K562 (cell line): Measurements from ENCODE around the gene MTHFS. TPM values are rescaled to one million over a fixed set of nuclear protein-coding genes. Genes with fewer than 3 reads are reported as not detected.

Source experiments
- AFF1 ChIP-seq, 2 experiments: fragments of 450-650 bp; IDR thresholded peaks; 2 replicates each; pipeline ENCODE4 v1.6.1; 2018; ENCODE audit warnings: mild to moderate bottlenecking in 2 of 2, low read depth in 1 of 2; ENCODE audit not compliant: partially characterized antibody in 2 of 2
- GTF2E2 ChIP-seq: fragments of 200-800 bp; sonication (Bioruptor generic); IDR thresholded peaks from 2 replicates; pipeline ENCODE4 v1.6.1; 2016; ENCODE audit warnings: missing genetic modification characterization, missing compliant biosample characterization
- HEY1 ChIP-seq: fragments of 250-450 bp; sonication (Bioruptor Pico); IDR thresholded peaks from 2 replicates; pipeline ENCODE4 v1.5.0; 2020; ENCODE audit warnings: mild to moderate bottlenecking, moderate library complexity, borderline replicate concordance
- ID3 ChIP-seq, 2 experiments: fragments of 250-450 bp in 1 of 2; fragments of 450-650 bp in 1 of 2; sonication (Bioruptor Pico) in 1 of 2; IDR thresholded peaks; 2 replicates each; pipeline versions ENCODE4 v1.6.1 to v1.8.0; 2016 to 2021; ENCODE audit warnings: mild to moderate bottlenecking in 2 of 2, moderate library complexity in 2 of 2, missing compliant biosample characterization in 1 of 2, missing genetic modification characterization in 1 of 2
- NONO ChIP-seq, 2 experiments: fragments of 200-400 bp in 1 of 2; fragments of 450-650 bp in 1 of 2; formaldehyde crosslinking in 1 of 2; IDR thresholded peaks; 2 replicates each; pipeline ENCODE4 v1.6.1; 2017; ENCODE audit warnings: low read depth in 2 of 2, mild to moderate bottlenecking in 2 of 2, moderate library complexity in 2 of 2, low read length in 1 of 2
- PATZ1 ChIP-seq: fragments of 250-450 bp; sonication (Bioruptor Pico); IDR thresholded peaks from 2 replicates; pipeline ENCODE4 v1.5.0; 2020; ENCODE audit warnings: mild to moderate bottlenecking, borderline replicate concordance
- POLR3G ChIP-seq: IDR thresholded peaks from 2 replicates; pipeline ENCODE4 v1.6.1; 2011; ENCODE audit not compliant: insufficient read length, insufficient replicate concordance; ENCODE audit errors: extremely low read depth
- RFX7 ChIP-seq: fragments of 250-450 bp; sonication (Bioruptor Pico); IDR thresholded peaks from 2 replicates; pipeline ENCODE4 v1.5.1; 2021; ENCODE audit warnings: mild to moderate bottlenecking
- SFPQ ChIP-seq: fragments of 200-400 bp; formaldehyde crosslinking; IDR thresholded peaks from 2 replicates; pipeline ENCODE4 v1.6.1; 2017; ENCODE audit warnings: mild to moderate bottlenecking, low read depth, low read length, moderate library complexity
- SMARCA5 ChIP-seq: fragments of 450-650 bp; IDR thresholded peaks from 2 replicates; pipeline ENCODE4 v1.6.1; 2016
- ZHX1 ChIP-seq: fragments of 150-350 bp; conservative IDR thresholded peaks from 2 replicates; pipeline ENCODE4 v1.6.1; 2014; ENCODE audit warnings: low read length
- ZNF217 ChIP-seq: sonication (generic); formaldehyde crosslinking; IDR thresholded peaks from 2 replicates; pipeline ENCODE4 v1.8.0; 2022; ENCODE audit warnings: mild to moderate bottlenecking, missing genetic modification reagents
- ZNF551 ChIP-seq: fragments of 250-450 bp; sonication (Bioruptor Pico); IDR thresholded peaks from 2 replicates; pipeline ENCODE4 v1.5.0; 2021; ENCODE audit warnings: mild to moderate bottlenecking, moderate library complexity
- ZNF766 ChIP-seq: fragments of 200-800 bp; sonication (Bioruptor generic); conservative IDR thresholded peaks from 2 replicates; pipeline ENCODE4 v1.6.1; 2016; ENCODE audit warnings: missing genetic modification characterization, missing compliant biosample characterization
- ZNF778 ChIP-seq: fragments of 450-650 bp; formaldehyde crosslinking; IDR thresholded peaks from 2 replicates; pipeline ENCODE4 v1.4.0; 2020; ENCODE audit warnings: mild to moderate bottlenecking, moderate library complexity
- polyA plus RNA-seq, 8 experiments: library from polyadenylated mRNA; depleted of rRNA in 4 of 8; stranded (reverse) in 5 of 8; unstranded in 3 of 8; fragments of >200 nt; fragmentation: Nextera tagmentation in 2 of 8; fragmentation: Illumina TruSeq in 1 of 8; extraction: Ambion mirVana in 2 of 8; extraction: Trizol in 1 of 8; gene quantifications; 2 replicates each; pipeline versions ENCODE4 v1.2.1 to v1.2.3, GENCODE V29; 2011 to 2014; ENCODE audit warnings: inconsistent platforms in 1 of 8, missing spikeins in 1 of 8
- total RNA-seq, 7 experiments: library from RNA; depleted of rRNA in 6 of 7; stranded (reverse); fragments of >200 nt in 6 of 7; fragmentation: Illumina TruSeq in 2 of 7; extraction: Trizol in 2 of 7; gene quantifications; 2 replicates each; pipeline versions ENCODE4 v1.2.1 to v1.2.3, GENCODE V29; 2011 to 2021; ENCODE audit warnings: low replicate concordance in 1 of 7

Gene MTHFS
- total and polyA plus RNA-seq, 9 of the 15 experiments (the other 6 are each of a cell fraction or from before 2014, with no cell fraction given) = 17.8 to 79.3 (median 41.7) TPM

- TF ChIP-seq SFPQ = no peak
- no peak for TF ChIP-seq ZNF778 (CRISPR knock-in tag)
- TF ChIP-seq POLR3G = no peak
- no peak for TF ChIP-seq RFX7
- TF ChIP-seq AFF1 (IDR thresholded peaks at IDR 0.05; ENCODE audit: low read depth in 1 of 2, partially characterized antibody in 2 of 2) = no peak
- TF ChIP-seq PATZ1 = no peak
- TF ChIP-seq SMARCA5 = no peak
- TF ChIP-seq ZHX1 = no peak
- no peak for TF ChIP-seq ZNF766 (CRISPR knock-in tag)
- no peak for TF ChIP-seq ZNF217 (CRISPR knock-in tag)
- 0 out of 4 replicates have a peak, but pooled peaks of 1 of the 2 experiments have one; percentile 54 for TF ChIP-seq NONO (IDR thresholded peaks at IDR 0.05; ENCODE audit: low read depth in 2 of 2, low read length in 1 of 2)
- no peak for TF ChIP-seq ZNF551 (CRISPR knock-in tag)
- TF ChIP-seq HEY1 (CRISPR knock-in tag) = no peak
- TF ChIP-seq GTF2E2 (tag) = 0 out of 2 replicates have a peak, but pooled peaks have one; percentile 21
- TF ChIP-seq ID3 (CRISPR knock-in tag; IDR thresholded peaks at IDR 0.05) = no peak
- TF ChIP-seq ID3 (tag; IDR thresholded peaks at IDR 0.05) = no peak
Measured at GRCh38 chr15:79923515-79924169, 26.8 kb upstream of the MTHFS start (continued).
